Endothelial cell of umbilical vein (primary cell): ENCODE measurements around the gene ZDHHC3.

Experiments
- CTCF ChIP-seq, 2 donors: IDR thresholded peaks; 1 replicate in 1 of 2; 2 replicates in 1 of 2; pipeline ENCODE4 v1.5.1; 2011; ENCODE audit warnings: low read length in 2 of 2, mild to moderate bottlenecking in 2 of 2, moderate library complexity in 2 of 2, control low read depth in 1 of 2, inconsistent platforms in 1 of 2, low read depth in 1 of 2; ENCODE audit not compliant: insufficient read depth in 1 of 2; ENCODE audit errors: extremely low read depth in 1 of 2
- EZH2 ChIP-seq: IDR thresholded peaks from 2 replicates; pipeline ENCODE4 v1.6.1; 2012; ENCODE audit warnings: borderline replicate concordance, low read depth, mild to moderate bottlenecking, moderate library complexity, low read length, inconsistent platforms; ENCODE audit not compliant: severe bottlenecking
- FOS ChIP-seq: IDR thresholded peaks from 2 replicates; pipeline ENCODE4 v1.6.1; 2011; ENCODE audit warnings: mild to moderate bottlenecking, low read length, moderate library complexity, borderline replicate concordance; ENCODE audit not compliant: insufficient read depth
- JUN ChIP-seq: IDR thresholded peaks from 2 replicates; pipeline ENCODE4 v1.6.1; 2011; ENCODE audit warnings: borderline replicate concordance, low read depth; ENCODE audit not compliant: insufficient read length, insufficient read depth
- MYC ChIP-seq: IDR thresholded peaks from one replicate; pipeline ENCODE4 v1.6.1; 2011; ENCODE audit warnings: mild to moderate bottlenecking, low read depth, low read length
- POLR2A ChIP-seq: IDR thresholded peaks from 2 replicates; pipeline ENCODE4 v1.6.1; 2012; ENCODE audit warnings: low read depth, mild to moderate bottlenecking, control low read depth, low read length
- POLR2AphosphoS5 ChIP-seq: IDR thresholded peaks from 2 replicates; pipeline ENCODE4 v1.6.1; 2012; ENCODE audit warnings: low read depth, mild to moderate bottlenecking, control low read depth, low read length, moderate library complexity; ENCODE audit not compliant: insufficient read depth
- TF ChIP-seq, protein P1 (sequence below): IDR thresholded peaks from 2 replicates; pipeline ENCODE4 v1.6.1; 2011; ENCODE audit not compliant: insufficient read depth, insufficient read length

DNA sequence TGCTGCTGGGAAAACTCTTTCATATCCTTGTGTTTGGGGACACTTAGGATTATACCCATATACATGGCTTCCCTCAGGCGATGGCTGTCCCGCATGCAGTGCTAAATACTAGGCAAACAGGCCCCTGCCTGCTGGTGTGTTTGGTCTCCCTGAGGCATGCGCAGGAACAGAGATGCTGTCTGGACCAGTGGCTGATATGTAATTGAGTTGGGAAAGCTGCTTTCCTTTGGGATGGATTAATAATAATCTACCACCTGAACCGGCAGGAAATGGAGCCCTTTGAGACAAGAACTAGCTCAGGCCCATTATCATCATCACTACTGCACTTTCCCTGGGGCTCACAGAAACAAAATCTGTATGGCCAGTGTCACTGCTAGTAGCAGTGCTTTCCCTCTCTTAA lies 18.0 kb downstream of the ZDHHC3 start:
- no peak for TF ChIP-seq CTCF (IDR thresholded peaks at IDR 0.05; ENCODE audit: extremely low read depth in 1 of 2, insufficient read depth in 1 of 2, low read depth in 1 of 2, low read length in 2 of 2)
- no peak for TF ChIP-seq JUN
- TF ChIP-seq, protein P1, sequence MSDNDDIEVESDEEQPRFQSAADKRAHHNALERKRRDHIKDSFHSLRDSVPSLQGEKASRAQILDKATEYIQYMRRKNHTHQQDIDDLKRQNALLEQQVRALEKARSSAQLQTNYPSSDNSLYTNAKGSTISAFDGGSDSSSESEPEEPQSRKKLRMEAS = no peak
- no peak for TF ChIP-seq POLR2A
- TF ChIP-seq FOS = no peak
- TF ChIP-seq POLR2AphosphoS5 = no peak
- no peak for TF ChIP-seq EZH2
- TF ChIP-seq MYC = no peak
